ENCODE results near the gene CCR7. TPM values are rescaled to one million over a fixed set of nuclear protein-coding genes. Genes with fewer than 3 reads are reported as not detected.

CCR7 gene
- total RNA-seq, 2 donors from 2014 or later: 287 to 301 TPM

DNA sequence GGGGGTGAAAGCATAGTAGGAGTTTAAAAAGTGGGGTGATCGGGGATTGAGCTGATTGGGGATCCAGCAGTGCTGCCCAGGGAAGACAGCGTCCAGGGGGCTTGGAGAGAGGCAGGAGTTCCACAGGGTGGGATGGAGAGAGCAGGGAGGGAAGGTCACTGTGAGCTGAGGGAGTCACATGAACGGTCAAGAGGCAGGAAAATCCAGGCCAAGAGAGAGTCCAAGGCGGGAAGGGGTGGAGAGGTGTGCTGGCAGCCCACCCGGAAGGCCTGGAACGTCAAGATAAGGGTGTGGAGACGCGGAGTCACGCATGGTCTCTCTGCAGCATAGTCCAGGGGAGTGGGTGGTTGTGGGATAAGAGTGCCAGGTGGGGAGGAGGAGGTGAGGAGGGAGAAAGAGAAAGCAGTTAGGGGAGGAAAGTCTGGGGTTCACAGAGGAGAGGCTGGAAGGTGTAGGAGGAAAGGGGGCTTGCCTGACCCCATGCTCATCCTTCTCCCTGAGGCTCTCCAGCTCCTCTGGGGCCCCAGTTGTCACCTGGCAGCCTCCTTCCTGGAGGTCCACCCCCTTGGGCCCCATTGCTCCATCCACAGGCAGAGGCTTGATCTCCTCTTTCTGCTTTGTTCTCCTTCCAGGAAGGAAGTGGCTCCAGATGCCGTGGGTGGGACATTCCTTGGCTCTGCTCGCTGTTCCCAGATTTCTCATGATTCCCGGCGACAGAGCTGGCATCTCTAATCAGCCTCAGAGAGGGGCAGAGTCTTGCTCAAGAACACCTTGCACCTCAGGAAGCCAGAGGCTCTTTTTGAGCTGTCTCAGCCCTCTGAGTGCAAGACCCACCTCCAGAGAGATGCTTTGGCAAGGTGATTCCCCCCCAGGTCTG, 28.7 kb downstream of the CCR7 start:
- ATAC-seq (no peak), DNase-seq (ENCODE audit: low spot score in 2 of 2) (peak in 1 of 2 donors; percentile 54)
- Mint-ChIP-seq H3K27ac (peak overlapping the region; percentile 75 to 82), H3K36me3 (peaks cover 0 to 18% of the 10 kb centered on the region in 2 donors), H3K9me3 (peaks cover 0 to 3% of the 10 kb centered on the region in 2 donors)

DNA sequence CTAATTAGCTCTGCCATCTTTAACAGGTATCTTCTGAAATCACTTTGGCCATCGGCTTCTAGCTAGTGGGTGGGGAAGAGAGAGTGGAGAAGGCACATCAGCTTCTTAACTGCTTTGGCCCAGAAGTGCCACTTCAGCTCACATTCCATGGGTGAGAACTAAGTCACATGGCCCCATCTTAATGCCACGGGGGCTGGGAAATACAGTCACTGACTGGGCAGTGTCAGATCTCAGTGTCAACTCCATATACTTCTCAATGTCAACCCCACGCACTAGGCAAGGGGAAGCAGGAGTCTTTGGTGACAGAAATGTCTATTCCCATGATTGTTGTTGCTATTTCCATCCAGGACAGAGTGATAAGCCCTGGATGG, 29.4 kb downstream of the CCR7 start:
- ATAC-seq (no peak), DNase-seq (ENCODE audit: low spot score in 2 of 2) (no peak)
- Mint-ChIP-seq H3K36me3 (peaks cover 0 to 19% of the 10 kb centered on the region in 2 donors), H3K9me3 (peaks cover 0 to 4% of the 10 kb centered on the region in 2 donors), H3K27ac (peak overlapping the region; percentile 75 to 82)

DNA sequence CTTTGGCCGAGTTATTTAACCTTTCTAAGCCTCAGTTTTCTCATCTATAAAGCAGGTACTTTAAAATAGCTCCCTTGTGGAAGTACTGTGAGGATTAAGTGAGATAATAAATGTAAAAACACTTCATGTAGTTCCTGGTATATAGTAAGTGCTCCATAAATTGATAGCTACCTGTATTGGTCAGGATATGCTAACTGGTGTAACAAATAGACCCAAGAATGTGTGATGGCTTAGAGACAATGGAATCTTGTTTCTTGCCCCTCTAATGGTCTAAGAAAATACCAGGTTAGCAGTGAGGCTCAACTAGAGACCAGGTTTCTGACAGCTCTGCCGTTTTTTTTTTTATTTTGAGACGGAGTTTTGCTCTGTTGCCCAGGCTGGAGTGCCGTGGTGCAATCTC, 29.8 kb downstream of the CCR7 start:
- ATAC-seq: no peak
- Mint-ChIP-seq H3K36me3 (peaks cover 0 to 19% of the 10 kb centered on the region in 2 donors), H3K9me3 (peaks cover 0 to 4% of the 10 kb centered on the region in 2 donors), H3K27ac (no peak overlapping the region)
- DNase-seq (ENCODE audit: low spot score in 2 of 2): no peak

DNA sequence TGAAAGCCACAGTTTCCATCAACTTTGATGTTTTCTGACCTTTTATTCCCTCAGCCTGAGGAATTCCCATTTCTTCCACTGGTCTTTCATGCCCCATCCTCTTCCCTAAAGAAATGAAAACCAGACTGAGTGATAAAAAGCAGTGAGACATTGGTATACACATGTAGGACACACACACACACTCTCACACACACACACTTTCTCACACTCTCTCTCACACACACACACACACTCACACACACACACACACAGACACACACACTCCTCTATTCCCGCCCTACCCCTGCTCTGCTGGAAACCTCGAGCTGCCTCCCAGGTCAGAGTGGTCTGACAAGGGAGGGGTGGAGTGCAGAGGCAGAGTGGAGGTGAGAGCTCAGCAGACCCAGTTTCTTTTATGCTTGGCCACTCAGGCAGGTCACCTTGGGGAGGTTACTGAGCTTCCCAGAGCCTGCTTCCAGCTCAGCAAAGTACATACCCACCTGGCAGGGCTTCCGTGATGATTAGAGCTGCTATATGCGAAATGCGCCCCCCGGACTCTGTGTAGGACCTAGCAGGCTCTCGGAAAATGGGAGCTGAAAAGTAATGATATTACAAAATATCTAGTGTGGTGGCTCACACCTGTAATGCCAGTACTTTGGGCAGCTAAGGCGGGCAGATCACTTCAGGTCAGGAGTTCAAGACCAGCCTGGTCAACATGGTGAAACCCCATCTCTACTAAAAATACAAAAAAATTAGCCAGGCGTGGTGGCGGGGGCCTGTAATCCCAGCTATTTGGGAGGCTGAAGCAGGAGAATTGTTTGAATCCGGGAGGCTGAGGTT, 30.7 kb downstream of the CCR7 start:
- peak in 1 of 2 donors; percentile 48 for DNase-seq (ENCODE audit: low spot score in 2 of 2)
- Mint-ChIP-seq H3K27ac (peak overlapping the region in 1 of 2 donors; percentile 68), H3K36me3 (peaks cover 0 to 19% of the 10 kb centered on the region in 2 donors), H3K9me3 (peaks cover 0 to 4% of the 10 kb centered on the region in 2 donors)
- ATAC-seq: no peak

DNA sequence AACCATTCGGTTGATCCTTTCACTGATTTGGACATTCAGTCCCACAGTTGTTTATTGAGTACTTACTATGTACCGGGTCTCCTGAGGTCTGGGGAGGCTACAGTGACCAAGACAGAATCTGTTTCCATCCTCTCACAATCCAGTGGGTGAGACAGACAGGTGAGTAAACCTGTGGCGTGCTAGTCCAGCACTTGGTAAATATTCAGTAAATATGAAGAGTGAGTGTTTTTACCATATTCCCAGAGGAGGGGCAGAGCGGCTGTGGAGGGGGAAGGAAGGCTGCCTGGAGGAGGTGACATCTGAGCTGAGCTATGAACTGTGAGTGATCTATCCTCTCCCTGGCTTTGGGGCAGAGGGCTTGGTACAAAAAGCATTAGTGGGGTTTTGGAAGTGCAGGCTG, 31.4 kb downstream of the CCR7 start:
- Mint-ChIP-seq H3K36me3 (peaks cover 0 to 19% of the 10 kb centered on the region in 2 donors), H3K27ac (peak overlapping the region; percentile 68 to 92), H3K9me3 (peaks cover 0 to 4% of the 10 kb centered on the region in 2 donors)
- no peak for DNase-seq (ENCODE audit: low spot score in 2 of 2)
- ATAC-seq: no peak

DNA sequence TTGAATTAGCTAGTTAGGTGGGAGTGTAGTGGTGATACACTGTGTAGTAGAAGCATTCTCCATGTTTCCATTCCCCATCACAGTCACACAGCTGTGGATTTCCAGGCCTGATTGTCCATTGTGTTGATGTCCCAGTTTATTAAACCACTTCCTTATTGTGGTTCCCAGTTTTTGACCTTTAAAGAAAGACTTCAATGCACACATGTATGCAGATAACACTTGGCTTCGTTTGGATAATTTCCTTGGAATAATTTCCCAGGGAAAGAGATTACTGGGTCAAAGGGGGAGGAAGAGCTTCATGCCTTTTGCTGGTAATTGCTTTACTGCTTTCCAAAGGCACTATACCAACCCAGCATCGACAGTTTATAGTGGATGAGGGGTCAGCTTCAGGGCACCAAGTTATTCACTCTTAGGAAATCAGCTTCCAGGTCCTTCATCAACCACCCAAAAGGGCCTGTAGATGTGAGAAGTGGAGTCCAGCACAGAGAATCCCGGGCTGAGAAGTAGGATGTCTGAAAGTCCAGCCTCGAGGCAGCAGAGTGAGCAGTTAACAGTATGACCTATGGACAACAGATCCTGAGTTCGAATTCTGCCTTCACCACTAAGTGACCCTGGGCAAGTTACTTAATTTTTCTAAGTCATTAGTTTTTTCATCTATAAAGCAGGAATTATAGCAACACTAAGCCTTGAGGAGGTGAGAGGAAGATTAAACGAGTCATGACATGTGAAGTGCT, 32.6 kb downstream of the CCR7 start:
- H3K36me3 Mint-ChIP-seq: peaks cover 0 to 19% of the 10 kb centered on the region in 2 donors
- ATAC-seq (no peak), DNase-seq (ENCODE audit: low spot score in 2 of 2) (peak in 1 of 2 donors; percentile 40)
- peak overlapping the region; percentile 68 to 92 for H3K27ac Mint-ChIP-seq
- H3K9me3 Mint-ChIP-seq: peaks cover 0 to 4% of the 10 kb centered on the region in 2 donors

DNA sequence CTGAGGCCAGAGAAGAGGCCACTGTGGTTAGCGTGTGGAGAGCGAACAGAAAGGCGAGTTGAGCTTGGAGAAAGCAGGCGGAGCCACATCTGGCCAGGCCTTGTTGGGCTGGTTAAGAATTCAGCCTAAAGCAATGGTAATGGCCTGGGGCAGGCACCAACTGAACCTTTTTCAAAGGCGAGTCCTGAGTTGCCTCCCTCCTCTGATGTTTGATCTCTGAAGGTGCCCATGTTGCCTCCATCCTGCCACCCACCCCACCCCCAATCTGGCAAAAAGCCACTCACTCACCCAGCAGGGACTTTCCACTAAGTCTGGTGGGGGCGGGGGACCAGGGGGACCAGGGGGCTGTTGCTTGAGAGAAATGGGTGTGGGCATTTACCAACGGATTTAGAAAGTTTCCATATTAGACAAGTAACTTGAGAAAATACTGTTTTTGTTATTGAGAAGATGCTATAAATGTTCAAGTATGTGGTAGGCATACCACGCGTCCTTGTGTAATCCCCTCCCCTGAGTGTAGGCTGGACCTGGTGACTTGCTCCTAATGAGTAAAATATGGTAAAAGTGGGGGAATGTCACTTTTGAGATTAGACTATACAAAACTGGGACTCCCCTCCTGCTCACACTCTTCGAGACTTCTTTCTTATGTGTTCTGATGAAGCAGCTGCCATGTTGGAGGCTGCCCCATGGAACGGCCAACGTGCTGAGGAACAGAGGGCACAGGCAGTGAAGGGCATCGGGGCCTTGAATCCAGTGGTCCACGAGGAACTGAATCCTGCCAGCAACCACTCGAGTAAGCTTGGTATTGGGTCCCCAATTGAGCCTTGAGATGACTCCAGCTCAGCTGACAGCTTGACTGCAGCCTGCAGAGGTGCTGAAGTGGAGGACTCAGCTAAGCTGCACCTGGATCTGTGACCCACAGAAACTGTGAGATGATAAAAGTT, 34.0 kb downstream of the CCR7 start:
- Mint-ChIP-seq H3K36me3 (peaks cover 0 to 30% of the 10 kb centered on the region in 2 donors), H3K27ac (peak overlapping the region; percentile 70 to 95), H3K9me3 (peaks cover 0 to 4% of the 10 kb centered on the region in 2 donors)
- peak; percentile 86 to 87 for ATAC-seq
- DNase-seq (ENCODE audit: low spot score in 2 of 2): peak; percentile 59 to 75

DNA sequence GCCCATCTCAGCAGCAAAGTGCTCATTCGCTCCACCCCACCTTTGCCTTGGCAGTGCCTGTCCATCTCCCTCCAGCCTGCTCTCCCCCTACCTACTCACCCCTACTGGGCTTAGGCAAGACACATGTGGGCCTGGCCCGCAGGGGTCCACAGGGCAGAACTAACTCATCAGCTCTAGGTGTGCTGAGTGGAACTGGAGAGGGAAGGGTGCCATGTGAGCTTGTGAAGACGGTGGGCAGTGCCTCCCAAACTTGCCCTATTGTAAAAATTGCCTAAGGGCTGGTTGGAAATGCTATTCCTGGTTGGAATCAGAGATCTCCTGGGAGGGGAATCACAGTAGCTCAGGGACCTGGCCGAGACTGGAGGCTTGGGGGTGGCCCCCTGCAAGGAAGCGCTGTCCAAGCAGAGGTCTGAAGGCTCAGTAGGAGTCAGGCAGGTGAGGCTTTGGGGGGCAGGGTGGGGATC, 34.7 kb downstream of the CCR7 start:
- DNase-seq (ENCODE audit: low spot score in 2 of 2) (peak in 1 of 2 donors; percentile 31), ATAC-seq (no peak)
- H3K9me3 Mint-ChIP-seq: peaks cover 4% of the 10 kb centered on the region in 2 donors
- H3K36me3 Mint-ChIP-seq: peaks cover 6 to 38% of the 10 kb centered on the region in 2 donors
- peak overlapping the region; percentile 70 to 95 for H3K27ac Mint-ChIP-seq

DNA sequence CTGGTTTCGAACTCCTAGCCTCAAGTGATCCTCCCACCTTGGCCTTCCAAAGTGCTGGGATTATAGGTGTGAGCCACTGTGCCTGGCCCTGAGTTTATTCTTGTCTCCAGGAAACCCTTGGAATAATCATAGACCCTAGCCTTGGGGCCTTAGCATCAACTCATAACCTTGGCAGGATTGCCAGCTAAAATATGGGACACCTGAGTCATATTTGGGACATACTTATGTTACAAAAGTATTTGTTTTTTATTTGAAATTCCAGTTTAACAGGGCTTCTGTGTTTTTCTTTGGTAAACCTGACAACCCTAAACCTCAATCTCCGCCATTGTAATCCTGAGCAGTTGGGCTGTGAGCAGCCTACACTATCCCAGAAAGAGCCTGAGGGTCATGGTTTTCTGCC, 35.3 kb downstream of the CCR7 start:
- ATAC-seq (no peak), DNase-seq (ENCODE audit: low spot score in 2 of 2) (no peak)
- H3K36me3 Mint-ChIP-seq: peaks cover 9 to 43% of the 10 kb centered on the region in 2 donors
- H3K27ac Mint-ChIP-seq: peak overlapping the region; percentile 70 to 95
- H3K9me3 Mint-ChIP-seq: peaks cover 7 to 9% of the 10 kb centered on the region in 2 donors

DNA sequence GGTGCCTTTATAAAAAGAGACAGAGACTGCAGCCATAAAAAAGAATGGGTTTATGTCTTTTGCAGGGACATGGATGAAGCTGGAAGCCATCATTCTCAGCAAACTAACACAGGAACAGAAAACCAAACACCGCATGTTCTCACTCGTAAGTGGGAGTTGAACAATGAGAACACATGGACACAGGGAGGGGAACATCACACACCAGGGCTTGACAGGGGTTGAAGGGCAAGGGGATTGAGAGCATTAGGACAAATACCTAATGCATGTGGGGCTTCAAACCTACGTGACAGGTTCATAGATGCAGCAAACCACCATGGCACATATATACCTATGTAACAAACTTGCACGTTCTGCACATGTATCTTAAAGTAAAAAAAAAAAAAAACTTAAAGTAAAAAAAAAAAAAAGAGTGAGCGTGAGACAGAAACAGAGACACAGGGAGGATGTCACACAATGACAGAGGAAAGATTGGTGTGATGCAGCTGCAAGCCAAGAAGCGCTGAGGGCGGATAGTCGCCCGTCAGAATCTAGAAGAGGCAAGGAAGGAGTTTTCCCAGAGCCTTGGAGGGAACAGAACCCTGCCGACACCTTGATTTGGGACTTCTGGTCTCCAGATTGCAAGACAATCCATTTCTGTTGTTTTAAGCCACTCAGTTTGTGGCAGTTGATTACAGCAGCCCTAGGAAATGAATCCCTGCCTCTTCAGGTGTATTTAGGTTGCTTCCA, 36.4 kb downstream of the CCR7 start:
- Mint-ChIP-seq H3K9me3 (peaks cover 12 to 21% of the 10 kb centered on the region in 2 donors), H3K27ac (no peak overlapping the region), H3K36me3 (peaks cover 20 to 49% of the 10 kb centered on the region in 2 donors)
- ATAC-seq (no peak), DNase-seq (ENCODE audit: low spot score in 2 of 2) (peak in 1 of 2 donors; percentile 26)

DNA sequence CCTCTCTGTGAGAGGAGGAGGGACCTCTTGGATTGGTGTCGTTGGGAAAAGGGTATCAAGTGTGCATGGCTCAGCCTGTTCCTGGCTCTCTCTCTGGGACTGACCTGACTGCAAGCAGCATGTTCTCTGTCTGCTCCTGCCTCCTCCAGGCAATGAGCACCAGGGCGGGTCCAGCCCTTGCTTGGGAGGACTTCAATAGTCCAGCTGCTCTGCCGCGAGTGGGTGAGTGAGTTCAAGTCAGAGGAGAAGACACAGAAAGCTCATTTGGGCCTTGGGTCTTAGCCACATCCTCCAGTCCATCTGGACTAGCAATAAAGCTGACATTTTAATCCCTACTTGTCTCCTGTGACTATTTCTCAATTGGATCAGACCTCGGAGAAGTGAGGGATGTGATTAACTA, 38.6 kb downstream of the CCR7 start:
- H3K9me3 Mint-ChIP-seq: peaks cover 14 to 27% of the 10 kb centered on the region in 2 donors
- no peak overlapping the region for H3K27ac Mint-ChIP-seq
- DNase-seq (ENCODE audit: low spot score in 2 of 2) (peak in 1 of 2 donors; percentile 46), ATAC-seq (no peak)
- H3K36me3 Mint-ChIP-seq: peaks cover 20 to 60% of the 10 kb centered on the region in 2 donors

DNA sequence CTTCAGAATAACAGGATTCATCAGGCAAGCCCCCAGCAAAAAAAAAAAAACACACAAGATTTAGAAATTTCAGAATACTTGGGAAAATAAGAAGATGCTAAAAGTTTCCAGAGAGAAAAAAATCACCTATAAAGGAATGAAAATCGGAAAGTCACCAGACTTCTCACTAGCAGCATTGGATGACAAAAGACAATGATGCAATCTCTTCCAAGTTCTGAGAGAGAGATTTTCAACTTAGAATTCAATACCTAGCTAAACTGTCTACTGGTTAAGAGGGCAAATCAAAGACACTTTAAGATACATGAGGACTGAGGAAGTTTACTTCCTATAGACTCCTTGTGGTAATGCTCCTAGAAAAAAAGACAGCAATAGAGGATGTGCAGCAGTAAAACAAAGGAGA, 40.0 kb downstream of the CCR7 start:
- ATAC-seq: no peak
- no peak overlapping the region for H3K27ac Mint-ChIP-seq
- DNase-seq (ENCODE audit: low spot score in 2 of 2): no peak
- peaks cover 12 to 27% of the 10 kb centered on the region in 2 donors for H3K9me3 Mint-ChIP-seq
- peaks cover 20 to 66% of the 10 kb centered on the region in 2 donors for H3K36me3 Mint-ChIP-seq

DNA sequence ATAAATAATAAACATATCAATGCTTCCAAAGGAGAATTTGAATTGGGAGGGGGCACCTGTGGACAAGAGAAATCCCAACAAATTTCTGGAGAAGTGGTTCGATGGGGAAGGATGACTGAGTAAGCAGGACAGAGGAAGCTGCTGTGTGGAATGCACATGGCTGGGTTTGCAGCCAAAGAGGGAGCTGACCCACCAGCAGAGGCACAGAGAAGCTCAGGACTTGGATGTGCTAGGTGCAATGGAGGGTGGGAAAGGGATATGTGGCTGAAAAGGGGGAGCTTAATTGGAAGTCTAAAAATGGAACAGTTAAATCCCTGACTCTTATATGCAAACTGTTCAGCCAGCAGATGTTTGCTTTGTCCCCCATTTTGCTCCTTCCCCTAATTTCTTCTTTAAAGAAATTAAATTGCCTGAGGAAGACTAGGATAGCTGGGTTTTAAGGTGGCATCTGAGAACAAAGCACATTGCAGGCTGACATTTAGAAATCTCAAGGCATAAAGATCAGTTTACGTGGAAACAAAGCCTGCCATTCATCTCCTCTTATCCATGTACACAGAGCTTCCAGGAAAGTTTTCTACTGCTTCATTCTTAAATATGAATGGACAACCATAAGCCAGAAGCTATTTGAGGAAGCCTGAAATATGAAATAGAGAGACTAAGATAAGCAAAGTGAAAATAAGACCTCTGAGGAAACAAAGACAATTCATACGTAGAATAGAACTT, 40.9 kb downstream of the CCR7 start:
- H3K36me3 Mint-ChIP-seq: peaks cover 20 to 75% of the 10 kb centered on the region in 2 donors
- peaks cover 12 to 27% of the 10 kb centered on the region in 2 donors for H3K9me3 Mint-ChIP-seq
- DNase-seq (ENCODE audit: low spot score in 2 of 2) (no peak), ATAC-seq (no peak)
- no peak overlapping the region for H3K27ac Mint-ChIP-seq

DNA sequence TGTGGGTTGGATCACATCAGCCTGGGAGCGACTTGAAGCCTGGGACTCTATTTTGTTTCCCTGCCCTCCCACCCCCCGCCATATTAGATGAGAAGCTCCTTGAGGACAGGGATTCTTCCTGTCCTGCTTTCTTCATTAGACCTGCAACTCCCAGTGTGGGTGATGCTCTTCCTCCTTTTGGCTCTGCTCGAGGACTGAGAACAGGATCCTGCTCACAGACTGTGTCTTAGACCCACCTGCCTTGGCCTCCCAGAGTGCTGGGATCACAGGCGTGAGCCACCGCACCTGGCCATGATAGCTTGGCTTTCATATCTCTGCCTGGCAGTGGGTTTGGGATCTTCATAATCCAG, 42.3 kb downstream of the CCR7 start:
- DNase-seq (ENCODE audit: low spot score in 2 of 2): peak in 1 of 2 donors; percentile 3
- no peak overlapping the region for H3K27ac Mint-ChIP-seq
- H3K9me3 Mint-ChIP-seq: peaks cover 12 to 27% of the 10 kb centered on the region in 2 donors
- H3K36me3 Mint-ChIP-seq: peaks cover 20 to 89% of the 10 kb centered on the region in 2 donors
- no peak for ATAC-seq
